Osteoblast (primary cell): Measurements from ENCODE around the gene IFT52. TPM values are rescaled to one million over a fixed set of nuclear protein-coding genes. Genes with fewer than 3 reads are reported as not detected.

ENCODE experiments used
- DNase-seq: peaks from one replicate; pipeline ENCODE4 v3.0.0; 2011; ENCODE audit warnings: low spot score, mixed read lengths; ENCODE audit not compliant: insufficient read length; ENCODE audit errors: missing footprints
- H2AFZ ChIP-seq: 2 replicates; pipeline ENCODE4 v1.6.0; 2011; ENCODE audit warnings: mild to moderate bottlenecking, low read length
- H3K27ac ChIP-seq: 2 replicates; pipeline ENCODE4 v1.5.1; 2011; ENCODE audit warnings: mild to moderate bottlenecking, low read depth, low read length, moderate library complexity
- H3K27me3 ChIP-seq: 2 replicates; pipeline ENCODE4 v1.6.0; 2012; ENCODE audit warnings: mild to moderate bottlenecking, control low read depth, inconsistent platforms, low read length, moderate library complexity; ENCODE audit not compliant: insufficient read depth
- H3K36me3 ChIP-seq: 2 replicates; pipeline ENCODE4 v1.5.1; 2011; ENCODE audit warnings: mild to moderate bottlenecking, low read length, control low read depth, moderate library complexity; ENCODE audit not compliant: insufficient read depth
- H3K4me1 ChIP-seq: 2 replicates; pipeline ENCODE4 v1.5.1; 2011; ENCODE audit warnings: mild to moderate bottlenecking, low read length, control low read depth, moderate library complexity; ENCODE audit not compliant: insufficient read depth
- H3K4me2 ChIP-seq: 2 replicates; pipeline ENCODE4 v1.6.0; 2011; ENCODE audit warnings: mild to moderate bottlenecking, low read length; ENCODE audit not compliant: insufficient read depth
- H3K4me3 ChIP-seq: fragments of 200-600 bp; sonication (generic); 3 replicates; pipeline ENCODE4 v1.5.1; 2012; ENCODE audit warnings: mild to moderate bottlenecking, low read length, inconsistent platforms; ENCODE audit not compliant: insufficient read depth
- H3K79me2 ChIP-seq: 2 replicates; pipeline ENCODE4 v1.6.0; 2012; ENCODE audit warnings: mild to moderate bottlenecking, low read length, control low read depth, inconsistent platforms; ENCODE audit not compliant: insufficient read depth
- H3K9me3 ChIP-seq: 2 replicates; pipeline ENCODE4 v1.5.1; 2011; ENCODE audit warnings: low read depth, low read length, control low read depth
- H4K20me1 ChIP-seq: 2 replicates; pipeline ENCODE4 v1.6.0; 2012; ENCODE audit warnings: mild to moderate bottlenecking, low read length, control low read depth; ENCODE audit not compliant: insufficient read depth
- CTCF ChIP-seq: IDR thresholded peaks from 2 replicates; pipeline ENCODE4 v1.5.1; 2011; ENCODE audit warnings: mild to moderate bottlenecking, low read depth, low read length, moderate library complexity; ENCODE audit errors: extremely low read depth
- total RNA-seq: library from RNA; depleted of rRNA; stranded (reverse); fragments of >200 nt; gene quantifications from 2 replicates; pipeline ENCODE4 v1.2.3, GENCODE V29; 2012

IFT52 gene
- total RNA-seq, 1 donor, result 63.0 TPM

GRCh38 chr20:43571310-43571709 is 19.4 kb upstream of the IFT52 start:
- no peaks in the 10 kb centered on the region for H4K20me1 ChIP-seq
- H3K79me2 ChIP-seq, result no peaks in the 10 kb centered on the region
- H3K4me1 ChIP-seq, result no peaks in the 10 kb centered on the region
- H3K4me2 ChIP-seq, result no peak overlapping the region
- H3K4me3 ChIP-seq, result no peak overlapping the region
- no peaks in the 10 kb centered on the region for H3K9me3 ChIP-seq
- DNase-seq, result no peak
- H2AFZ ChIP-seq, result no peak overlapping the region
- H3K27ac ChIP-seq, result no peak overlapping the region
- no peaks in the 10 kb centered on the region for H3K36me3 ChIP-seq
- no peak for TF ChIP-seq CTCF
- H3K27me3 ChIP-seq, result peaks cover 2% of the 10 kb centered on the region

- Histone ChIP-seq H3K27me3 (peaks cover 2% of the 10 kb centered on the region), H4K20me1 (no peaks in the 10 kb centered on the region), H3K4me1 (no peaks in the 10 kb centered on the region), H3K4me3 (no peak overlapping the region), H3K4me2 (no peak overlapping the region), H3K36me3 (no peaks in the 10 kb centered on the region), H3K27ac (no peak overlapping the region), H2AFZ (no peak overlapping the region), H3K9me3 (no peaks in the 10 kb centered on the region), H3K79me2 (no peaks in the 10 kb centered on the region)
- no peak for DNase-seq
- TF ChIP-seq CTCF, result no peak
These were observed 19.0 kb upstream of the IFT52 start for GRCh38 chr20:43571771-43572170.

GRCh38 chr20:43572891-43573290 is 17.8 kb upstream of the IFT52 start:
- Histone ChIP-seq H3K4me3 (no peak overlapping the region), H3K79me2 (no peaks in the 10 kb centered on the region), H3K36me3 (no peaks in the 10 kb centered on the region), H4K20me1 (no peaks in the 10 kb centered on the region), H3K27ac (no peak overlapping the region), H3K27me3 (peaks cover 2% of the 10 kb centered on the region), H3K4me2 (no peak overlapping the region), H3K9me3 (no peaks in the 10 kb centered on the region), H2AFZ (no peak overlapping the region), H3K4me1 (no peaks in the 10 kb centered on the region)
- DNase-seq, result no peak
- no peak for TF ChIP-seq CTCF

- Histone ChIP-seq H2AFZ (no peak overlapping the region), H3K9me3 (no peaks in the 10 kb centered on the region), H3K4me1 (peaks cover 6% of the 10 kb centered on the region), H3K27ac (no peak overlapping the region), H4K20me1 (no peaks in the 10 kb centered on the region), H3K27me3 (peaks cover 2% of the 10 kb centered on the region), H3K36me3 (no peaks in the 10 kb centered on the region), H3K4me2 (no peak overlapping the region), H3K79me2 (no peaks in the 10 kb centered on the region), H3K4me3 (no peak overlapping the region)
- no peak for DNase-seq
- TF ChIP-seq CTCF, result no peak
These were observed 14.6 kb upstream of the IFT52 start for GRCh38 chr20:43576108-43576507.
